Measurements from ENCODE around the gene SEPTIN10. TPM values are rescaled to one million over a fixed set of nuclear protein-coding genes. Genes with fewer than 3 reads are reported as not detected.

The SEPTIN10 gene
- polyA plus RNA-seq, 1 donor from 2014 or later: 7.4 TPM

- H3K9ac ChIP-seq (ENCODE audit: low read length): no peak overlapping the region
- no peak overlapping the region for H3K4me3 ChIP-seq (ENCODE audit: low read length)
- no peaks in the 10 kb centered on the region for H3K36me3 ChIP-seq (ENCODE audit: insufficient read depth, low read length)
- no peaks in the 10 kb centered on the region for H3K9me3 ChIP-seq (ENCODE audit: low read length)
- H3K27ac ChIP-seq (ENCODE audit: low read length): no peak overlapping the region
- H3K9me2 ChIP-seq (ENCODE audit: insufficient read depth, low read length): no peaks in the 10 kb centered on the region
- no peak for TF ChIP-seq CTCF (IDR thresholded peaks at IDR 0.05; ENCODE audit: poor library complexity, severe bottlenecking)
- no peak for TF ChIP-seq EZH2 (IDR thresholded peaks at IDR 0.05; ENCODE audit: borderline replicate concordance, insufficient read depth, low read length, poor library complexity, severe bottlenecking)
- no peak for TF ChIP-seq RAD21 (conservative IDR thresholded peaks at IDR 0.05)
- H3K27me3 ChIP-seq (ENCODE audit: insufficient read depth, low read depth, low read length): no peaks in the 10 kb centered on the region
- H2AFZ ChIP-seq (ENCODE audit: low read depth, low read length): no peak overlapping the region
- H3F3A ChIP-seq (ENCODE audit: insufficient read depth, low read length, poor library complexity, severe bottlenecking): no peaks in the 10 kb centered on the region
- no peaks in the 10 kb centered on the region for H3K79me2 ChIP-seq (replicated peaks; ENCODE audit: insufficient read depth, low read length)
- H3K4me2 ChIP-seq (ENCODE audit: low read length): no peak overlapping the region
- H4K20me1 ChIP-seq (ENCODE audit: insufficient read depth): no peaks in the 10 kb centered on the region
Observed at GRCh38 chr2:109503191-109503590, 110.6 kb downstream of the SEPTIN10 start.

GRCh38 chr2:109501461-109501860 is 112.3 kb downstream of the SEPTIN10 start:
- Histone ChIP-seq H3K79me2 (replicated peaks; ENCODE audit: insufficient read depth, low read length) (no peaks in the 10 kb centered on the region), H3K4me2 (ENCODE audit: low read length) (no peak overlapping the region), H3F3A (ENCODE audit: insufficient read depth, low read length, poor library complexity, severe bottlenecking) (peaks cover 4% of the 10 kb centered on the region), H3K36me3 (ENCODE audit: insufficient read depth, low read length) (no peaks in the 10 kb centered on the region), H3K4me3 (ENCODE audit: low read length) (no peak overlapping the region), H3K27me3 (ENCODE audit: insufficient read depth, low read depth, low read length) (no peaks in the 10 kb centered on the region), H3K9ac (ENCODE audit: low read length) (no peak overlapping the region), H3K9me2 (ENCODE audit: insufficient read depth, low read length) (no peaks in the 10 kb centered on the region), H4K20me1 (ENCODE audit: insufficient read depth) (no peaks in the 10 kb centered on the region), H2AFZ (ENCODE audit: low read depth, low read length) (no peak overlapping the region), H3K9me3 (ENCODE audit: low read length) (no peaks in the 10 kb centered on the region), H3K27ac (ENCODE audit: low read length) (no peak overlapping the region)
- no peak for TF ChIP-seq POLR2AphosphoS5 (IDR thresholded peaks at IDR 0.05)
- no peak for TF ChIP-seq MXI1 (conservative IDR thresholded peaks at IDR 0.05; ENCODE audit: poor library complexity, severe bottlenecking)
- TF ChIP-seq RAD21 (conservative IDR thresholded peaks at IDR 0.05): no peak
- TF ChIP-seq EP300 (conservative IDR thresholded peaks at IDR 0.05; ENCODE audit: poor library complexity, severe bottlenecking): no peak
- no peak for TF ChIP-seq REST (IDR thresholded peaks at IDR 0.05; ENCODE audit: borderline replicate concordance)
- TF ChIP-seq TAF1 (IDR thresholded peaks at IDR 0.05; ENCODE audit: low read depth): no peak
- TF ChIP-seq CTCF (IDR thresholded peaks at IDR 0.05; ENCODE audit: poor library complexity, severe bottlenecking): no peak
- TF ChIP-seq SMC3 (conservative IDR thresholded peaks at IDR 0.05; ENCODE audit: poor library complexity): no peak
